T-helper 2 cell (primary cell): ENCODE measurements around the gene SLC15A1.
A peak's percentile ranks its signal among the peaks of the same experiment; 100 is the strongest.

Experiments used
- DNase-seq, 5 experiments: peaks; one replicate each; pipeline versions ENCODE4 v3.0.0 to v3.0.0-alpha.2; 2012 to 2022

SLC15A1 gene

GRCh38 chr13:98690348-98691022 lies 62.0 kb downstream of the SLC15A1 start:
- DNase-seq, result no peak

GRCh38 chr13:98689347-98689968 lies 63.0 kb downstream of the SLC15A1 start:
- DNase-seq, result no peak

DNA sequence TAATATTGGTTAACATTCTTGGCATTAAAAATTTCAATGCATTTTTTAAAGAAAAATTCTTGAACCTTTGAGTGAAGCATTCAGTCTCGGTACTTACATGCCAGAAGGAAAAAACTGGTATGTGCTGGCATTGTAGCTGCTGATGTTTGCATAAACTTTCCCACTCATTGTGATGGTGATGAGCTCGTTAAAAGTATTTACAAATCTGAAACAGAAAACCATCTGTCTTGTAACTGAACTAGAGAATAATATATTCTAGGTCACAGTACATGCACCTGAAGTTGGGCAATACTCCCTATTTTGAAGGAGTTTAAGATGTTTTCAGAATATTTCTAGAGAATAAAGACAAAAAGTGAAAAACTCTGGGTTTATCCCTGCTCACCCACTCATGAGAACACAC lies 64.1 kb downstream of the SLC15A1 start:
- DNase-seq, result no peak

DNA sequence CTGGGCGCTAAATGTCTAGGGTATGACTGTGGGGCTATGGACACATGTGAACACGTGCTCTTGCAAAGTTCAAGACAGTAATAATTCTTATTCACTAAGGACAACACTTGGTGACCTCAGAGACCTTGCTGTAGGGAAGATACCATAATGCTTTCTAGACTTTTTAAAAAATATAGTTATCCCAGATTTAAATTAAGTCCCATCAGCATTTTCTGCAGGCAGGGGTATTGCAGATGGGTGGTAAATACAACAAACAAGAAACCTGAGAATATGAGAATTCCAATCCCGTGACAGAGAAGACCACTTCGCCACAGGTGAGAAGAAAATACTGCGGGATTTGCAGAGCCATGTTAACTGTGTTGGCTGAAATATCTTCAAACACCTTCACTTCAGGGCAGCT lies 65.2 kb downstream of the SLC15A1 start:
- DNase-seq, result no peak

- no peak for DNase-seq
Observed at GRCh38 chr13:98686270-98686669, 66.2 kb downstream of the SLC15A1 start.

GRCh38 chr13:98685146-98685545 lies 67.3 kb downstream of the SLC15A1 start:
- no peak for DNase-seq

GRCh38 chr13:98681049-98681448 lies 71.4 kb downstream of the SLC15A1 start:
- no peak for DNase-seq

DNA sequence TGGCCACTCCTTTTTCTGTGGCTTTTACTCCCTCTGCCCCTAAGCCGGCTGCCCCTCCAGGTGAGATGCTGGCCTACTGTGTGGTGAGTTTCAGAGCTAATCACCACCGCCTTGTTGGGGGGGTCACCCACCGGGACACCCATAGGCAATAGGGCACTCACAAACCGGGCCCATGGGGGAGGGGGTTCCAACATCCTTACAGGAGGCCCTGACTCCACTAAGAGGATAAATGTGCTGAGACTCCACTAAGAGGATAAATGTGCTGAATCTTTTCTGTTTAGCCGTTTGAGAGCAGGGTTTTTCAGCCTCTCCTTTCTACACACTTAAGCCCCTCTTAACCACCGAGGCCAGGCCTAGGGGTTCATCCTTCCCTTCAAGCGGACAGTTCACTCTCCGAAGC lies 73.7 kb downstream of the SLC15A1 start:
- no peak for DNase-seq

DNA sequence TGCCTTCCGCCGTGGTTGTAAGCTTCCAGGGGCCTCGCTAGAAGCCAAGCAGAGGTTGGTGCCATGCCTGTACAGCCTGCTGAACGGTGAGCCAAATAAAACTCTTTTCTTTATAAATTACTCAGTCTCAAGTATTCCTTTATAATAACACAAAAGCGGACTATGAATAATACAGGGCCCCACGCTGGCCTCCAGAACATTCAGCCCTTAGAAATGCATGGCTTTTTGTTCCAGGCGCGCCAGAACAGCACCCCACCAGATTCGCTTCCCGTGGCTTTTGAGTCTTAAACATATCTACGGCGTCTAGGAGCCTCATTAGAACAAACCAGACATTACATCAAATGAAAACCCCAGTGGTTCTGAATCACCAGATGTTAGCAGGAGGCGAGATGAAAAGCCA lies 75.1 kb downstream of the SLC15A1 start:
- no peak for DNase-seq

- DNase-seq, result no peak
Observed at GRCh38 chr13:98676239-98676638, 76.2 kb downstream of the SLC15A1 start.

GRCh38 chr13:98675837-98676236 lies 76.6 kb downstream of the SLC15A1 start:
- no peak for DNase-seq

DNA sequence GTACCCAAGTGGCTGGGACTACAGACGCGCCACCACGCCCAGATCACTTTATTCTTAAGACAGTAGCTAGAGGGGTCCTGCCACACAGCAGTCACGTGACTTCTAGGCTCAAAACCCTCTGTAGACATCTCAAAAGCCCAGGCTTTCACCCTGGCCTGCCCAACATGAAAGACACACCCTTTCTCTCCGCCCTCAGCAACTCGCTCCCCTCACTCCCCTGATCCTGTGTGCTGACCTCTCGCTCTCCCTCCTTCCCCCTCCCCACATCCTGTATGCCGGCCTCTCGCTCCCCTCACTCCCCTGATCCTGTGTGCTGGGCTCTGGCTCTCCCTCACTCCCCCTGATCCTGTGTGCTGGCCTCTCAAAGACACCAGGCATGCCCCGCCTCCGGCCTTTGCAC lies 77.4 kb downstream of the SLC15A1 start:
- DNase-seq, result no peak

GRCh38 chr13:98672947-98673613 lies 79.4 kb downstream of the SLC15A1 start:
- peak in 4 of 5 experiments; percentile 8 to 51 (median 18) for DNase-seq

DNA sequence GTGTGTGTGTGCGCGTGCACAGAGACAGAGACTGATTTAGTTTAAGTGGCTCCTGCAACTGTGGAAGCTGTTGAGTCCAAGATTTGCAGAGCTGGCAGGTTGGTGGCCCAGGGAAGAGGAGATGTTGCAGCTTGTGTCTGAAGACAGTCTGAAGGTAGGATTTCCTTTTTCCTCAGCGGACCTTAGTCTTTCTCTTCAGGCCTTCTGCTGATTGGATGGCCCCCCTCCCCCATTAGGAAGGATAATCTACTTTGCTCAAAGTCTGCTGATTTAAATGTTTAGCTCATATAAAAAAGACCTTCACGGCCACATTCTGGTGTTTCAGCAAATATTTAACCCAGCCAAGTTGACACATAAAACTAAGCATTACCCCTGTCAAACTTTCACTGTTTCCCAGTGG lies 84.3 kb downstream of the SLC15A1 start:
- DNase-seq, result no peak

DNA sequence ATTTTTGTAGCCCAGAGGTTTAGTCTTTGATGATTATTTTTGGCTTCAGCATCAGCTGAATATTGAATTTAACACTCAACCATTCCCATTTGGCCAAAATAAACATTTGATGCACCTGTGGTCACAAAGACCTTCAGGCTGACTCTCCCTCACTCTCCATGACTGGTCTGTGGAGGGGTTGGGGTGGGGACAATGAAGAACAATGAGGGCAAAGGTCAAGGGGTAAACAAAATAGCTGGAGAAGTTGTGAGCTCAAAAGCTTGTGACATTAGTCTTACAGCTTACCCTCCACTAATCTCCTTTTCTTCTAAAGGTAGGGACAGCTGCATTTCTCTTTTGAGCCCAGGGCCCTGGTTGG lies 86.9 kb downstream of the SLC15A1 start:
- DNase-seq, result no peak

- DNase-seq, result peak in 1 of 5 experiments; percentile 10
Observed at GRCh38 chr13:98664924-98665637, 87.4 kb downstream of the SLC15A1 start.

- DNase-seq, result no peak
Observed at GRCh38 chr13:98664510-98664909, 88.0 kb downstream of the SLC15A1 start.

GRCh38 chr13:98664047-98664446 lies 88.4 kb downstream of the SLC15A1 start:
- peak in 2 of 5 experiments; percentile 34 to 44 for DNase-seq

- no peak for DNase-seq
Observed at GRCh38 chr13:98658131-98658530, 94.3 kb downstream of the SLC15A1 start.

- no peak for DNase-seq
Observed at GRCh38 chr13:98657506-98658085, 94.9 kb downstream of the SLC15A1 start.

DNA sequence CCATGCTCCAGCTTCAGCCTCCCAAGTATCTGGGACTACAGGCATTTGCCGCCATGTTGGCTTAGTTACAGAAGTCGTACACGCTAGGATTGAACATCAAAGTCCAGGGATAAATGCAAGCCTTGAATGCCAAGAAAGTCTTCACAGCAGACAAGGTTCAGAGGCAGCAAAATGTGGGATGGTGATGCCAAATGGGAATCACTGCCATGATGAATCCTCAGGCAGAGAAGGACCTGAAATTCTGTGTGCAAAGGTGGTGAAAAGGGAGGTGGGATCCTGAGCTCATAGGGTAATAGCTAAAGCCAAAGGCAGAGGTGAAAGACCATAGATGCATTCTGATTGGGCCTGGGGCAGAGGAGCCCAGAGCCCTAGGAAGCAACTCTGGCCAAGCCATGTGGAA lies 96.2 kb downstream of the SLC15A1 start:
- no peak for DNase-seq

DNA sequence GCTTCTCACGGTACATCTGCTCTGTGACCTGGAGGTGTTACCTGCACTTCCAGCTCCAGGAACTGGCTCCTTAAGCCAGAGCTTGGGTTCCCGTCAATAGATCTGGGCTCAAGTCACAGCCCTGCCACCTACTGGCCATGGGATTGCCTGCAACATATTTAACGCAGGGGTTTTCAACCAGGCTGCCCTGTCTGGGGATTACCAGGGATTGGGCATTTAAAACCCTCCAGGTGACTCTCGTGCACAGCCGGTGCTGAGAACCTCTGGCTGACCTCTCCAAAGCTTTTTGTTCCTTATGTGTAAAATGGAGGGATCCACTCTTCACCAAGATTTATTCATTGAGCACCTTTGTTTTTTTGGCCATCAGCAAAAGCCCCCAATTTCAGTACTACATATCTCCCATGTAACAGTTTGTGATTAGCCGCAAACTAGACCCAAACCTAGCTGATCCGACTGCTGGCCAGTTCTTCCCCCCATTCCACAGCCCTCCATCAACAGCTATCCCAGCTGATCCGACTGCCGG lies 98.9 kb downstream of the SLC15A1 start:
- DNase-seq, result peak; percentile 39 to 70 (median 55)
